Germinal center (tissue), 1 donor: ENCODE data around the gene ADAM19.

Experiments
- DNase-seq: peaks from one replicate; pipeline ENCODE4 v3.0.0; 2012; ENCODE audit warnings: mixed read lengths, low spot score

The ADAM19 gene

DNA sequence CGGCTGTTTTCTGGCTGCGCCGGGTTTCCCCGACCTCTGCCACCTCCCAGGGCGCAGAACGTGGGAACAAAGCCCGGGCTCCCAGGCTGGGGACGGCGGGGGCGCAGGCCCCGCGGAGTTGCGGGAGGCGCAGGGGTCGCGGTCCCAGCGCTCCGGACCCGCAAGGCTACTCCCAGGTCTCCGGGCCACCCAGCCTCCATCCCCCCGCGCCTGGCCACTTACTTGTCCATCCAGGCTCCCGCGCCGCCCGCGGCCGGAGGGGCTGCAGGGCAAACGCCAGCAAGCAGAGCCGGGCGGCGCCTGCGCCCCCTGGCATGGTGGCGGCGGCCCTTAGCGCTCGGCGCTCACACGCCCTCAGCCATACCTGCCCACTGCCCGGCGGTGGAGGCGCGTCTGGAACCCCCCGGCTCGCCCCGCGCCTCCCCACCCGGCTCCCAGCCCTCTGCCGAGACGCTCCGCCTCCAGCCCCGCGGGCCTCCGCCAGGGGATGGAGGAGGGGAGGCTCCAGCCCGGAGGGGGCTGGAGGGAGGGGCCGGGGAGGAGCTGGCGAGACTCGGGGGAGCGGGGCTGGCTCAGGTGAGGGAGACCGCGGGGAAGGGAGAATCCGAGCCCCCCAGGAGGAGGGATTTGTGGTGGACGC is at the start of gene ADAM19:
TSS of gene ADAM19 (minus strand) at position 395 of the 640 bp plus-strand sequence. CDS start at position 316, 79 bp downstream.
- DNase-seq = peak; percentile 81

DNA sequence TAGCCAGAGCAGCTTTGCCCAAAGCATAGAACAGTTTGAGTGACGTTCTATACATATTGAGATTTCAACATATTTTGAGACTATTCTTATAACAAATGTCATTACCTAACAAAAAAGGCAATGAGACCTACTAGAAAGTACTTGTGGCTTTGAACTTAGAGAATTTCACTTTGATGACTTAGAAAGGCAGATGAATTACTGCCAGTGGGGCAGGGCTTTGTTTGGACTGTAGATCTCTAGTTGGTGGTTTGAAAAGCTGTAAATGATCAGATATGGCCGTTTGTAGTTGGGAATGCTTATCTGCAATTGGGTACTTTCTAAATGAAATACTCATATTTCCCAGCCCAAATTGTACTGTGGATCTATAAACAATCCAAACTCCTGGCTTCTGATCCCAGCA is 48.6 kb upstream of the ADAM19 start:
- no peak for DNase-seq

DNA sequence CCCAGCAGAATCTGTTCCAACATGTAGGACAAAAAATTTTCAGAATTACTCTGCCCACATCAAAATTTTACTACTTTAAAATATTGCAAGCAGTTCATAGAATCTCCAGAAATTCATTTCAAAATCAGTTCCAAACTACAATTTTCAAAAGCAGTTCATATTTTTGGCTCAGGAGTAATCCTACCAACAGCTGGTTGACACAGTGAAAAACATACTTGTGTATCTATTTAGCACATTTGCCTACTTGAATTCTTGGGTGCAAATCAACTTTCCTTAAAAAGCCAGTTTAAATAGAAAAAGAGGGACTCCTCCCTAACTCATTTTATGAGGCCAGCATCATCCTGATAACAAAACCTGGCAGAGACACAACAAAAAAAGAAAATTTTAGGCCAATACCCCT is 45.2 kb upstream of the ADAM19 start:
- DNase-seq = no peak

DNA sequence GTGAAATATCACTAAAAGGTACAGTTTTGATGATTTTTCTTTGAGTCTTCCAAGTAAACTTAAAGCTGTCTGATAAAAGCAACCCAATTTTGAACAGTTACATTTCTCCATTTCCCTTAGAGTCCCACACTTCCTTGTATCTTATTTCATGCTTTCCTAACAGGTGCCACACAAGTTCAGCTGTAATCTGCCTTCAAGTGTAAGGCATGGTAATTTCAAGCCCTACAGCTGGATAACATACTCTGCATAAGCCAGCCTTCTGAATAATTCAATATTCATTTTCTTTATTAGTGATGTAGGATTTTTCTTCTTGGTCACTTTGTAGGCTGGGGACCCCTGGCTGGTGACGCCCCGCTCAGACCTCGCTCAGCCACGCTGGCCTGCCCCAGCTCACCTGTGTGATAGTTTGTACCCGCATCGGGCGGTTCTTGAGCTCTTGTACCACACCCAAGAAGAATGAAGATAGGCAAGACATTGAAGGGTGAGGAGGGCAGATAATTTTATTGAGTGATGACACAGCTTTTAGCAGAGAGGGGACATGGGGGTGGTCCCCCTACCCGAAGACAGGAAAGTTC is 42.7 kb upstream of the ADAM19 start:
- no peak for DNase-seq

DNA sequence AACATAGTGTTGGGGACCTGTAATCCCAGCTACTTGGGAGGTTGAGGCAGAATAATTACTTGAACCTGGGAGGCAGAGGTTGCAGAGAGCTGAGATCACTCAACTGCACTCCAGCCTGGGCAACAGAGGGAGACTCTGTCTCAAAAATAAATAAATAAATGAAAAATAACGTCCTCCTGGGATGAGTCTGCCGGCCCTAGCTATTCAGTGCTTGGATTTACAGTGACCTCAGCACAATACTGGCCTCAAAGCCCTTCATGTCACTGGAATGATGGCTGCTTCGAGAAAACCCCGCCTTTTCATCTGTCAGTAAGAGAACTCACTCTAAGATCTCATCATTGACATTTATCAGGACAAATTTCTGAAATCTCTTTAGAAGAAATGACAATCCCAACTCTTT is 41.2 kb upstream of the ADAM19 start:
- no peak for DNase-seq

- no peak for DNase-seq
Measured at GRCh38 chr5:157613385-157614245, 38.0 kb upstream of the ADAM19 start.

DNA sequence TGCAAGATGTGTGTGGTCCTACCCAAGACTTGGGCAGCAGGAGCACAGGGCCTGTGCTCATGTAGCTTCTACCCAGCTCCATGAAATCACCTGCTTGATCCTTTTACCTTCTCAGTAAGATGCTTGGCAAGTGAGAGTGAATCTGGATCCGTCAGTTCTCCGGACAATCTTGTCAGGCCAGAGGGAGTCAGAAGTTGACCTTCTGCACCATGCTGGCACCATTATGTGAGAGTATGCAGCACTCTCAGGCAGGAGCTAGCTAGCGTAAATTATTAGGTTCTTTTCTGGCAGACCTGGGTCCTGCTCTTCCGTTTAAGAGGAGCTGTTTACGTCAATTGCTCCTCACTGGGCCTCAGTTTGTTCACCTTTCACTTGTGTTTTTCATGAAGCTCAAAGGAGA is 37.0 kb upstream of the ADAM19 start:
- no peak for DNase-seq

DNA sequence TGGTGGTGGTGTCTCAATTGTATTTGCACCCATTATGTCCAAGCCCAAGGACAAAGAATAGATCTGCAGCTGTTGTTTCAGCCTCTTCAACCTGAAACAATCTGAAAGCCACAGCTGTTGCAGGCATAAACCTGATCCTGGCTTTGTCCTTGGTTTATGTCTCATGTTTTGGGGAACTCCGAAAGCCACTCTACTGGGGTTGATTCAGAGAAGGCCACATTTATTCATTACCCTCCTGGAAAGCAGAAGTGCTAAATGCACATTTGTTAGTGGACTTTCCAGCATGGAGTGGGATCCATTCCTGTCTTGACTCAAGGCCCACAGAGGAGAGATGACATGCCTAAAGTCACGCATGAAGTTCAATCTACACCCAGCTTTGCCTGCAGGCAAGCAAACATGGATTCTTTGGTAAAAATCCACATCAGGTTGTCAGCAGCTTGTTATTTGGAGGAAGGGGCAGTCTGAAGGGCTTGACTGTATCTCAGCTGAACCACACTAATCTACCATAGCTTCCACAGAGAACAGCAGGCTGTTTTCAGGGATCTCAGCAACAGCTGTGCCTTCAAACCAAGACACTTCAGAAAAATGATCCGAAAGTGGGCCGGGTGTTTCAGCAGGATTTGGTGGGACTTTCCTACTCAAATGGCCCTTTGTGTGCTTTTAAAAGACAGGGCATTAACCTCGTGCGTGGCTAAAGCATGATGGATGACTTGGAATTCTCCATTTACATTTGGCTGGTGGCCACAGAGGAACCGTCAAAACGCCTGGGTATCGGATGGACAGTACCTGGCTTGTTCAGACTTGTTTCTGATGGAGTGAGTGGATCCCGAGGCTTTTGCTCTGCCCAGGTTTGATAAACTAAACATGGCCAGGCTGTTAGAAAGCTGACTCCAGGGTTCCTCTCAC is 36.2 kb upstream of the ADAM19 start:
- no peak for DNase-seq

GRCh38 chr5:157610990-157611389 is 35.4 kb upstream of the ADAM19 start:
- DNase-seq = no peak

DNA sequence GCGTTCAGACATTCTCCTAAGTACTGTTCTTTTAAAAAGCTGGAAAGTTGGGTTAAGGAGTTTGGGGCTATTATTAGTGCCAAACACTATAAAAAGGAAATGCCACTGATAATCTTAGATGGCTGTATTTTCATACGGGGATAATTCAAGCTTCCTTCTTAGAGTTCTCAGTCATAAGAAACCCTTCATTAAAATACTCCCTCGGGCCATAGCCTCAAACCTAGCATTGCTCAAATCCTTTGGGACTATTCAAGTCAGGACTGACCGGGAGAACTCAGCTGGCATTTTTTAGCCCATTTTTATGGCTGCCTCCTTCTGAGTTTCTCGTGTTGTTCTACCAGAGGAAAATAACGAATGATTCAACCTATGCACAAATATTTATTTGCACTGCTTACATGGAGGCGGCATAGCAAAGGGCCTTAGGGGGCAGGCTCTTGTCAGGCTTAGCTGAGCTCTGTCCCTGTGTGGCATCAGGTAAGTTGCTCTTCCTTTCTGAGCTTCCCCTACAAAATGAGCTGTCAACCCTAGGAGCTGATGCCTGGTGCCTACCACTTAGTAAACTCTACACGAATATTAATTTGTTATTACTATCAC is 33.5 kb upstream of the ADAM19 start:
- no peak for DNase-seq

GRCh38 chr5:157607371-157608161 is 32.0 kb upstream of the ADAM19 start:
- no peak for DNase-seq

GRCh38 chr5:157606046-157606445 is 30.5 kb upstream of the ADAM19 start:
- DNase-seq = no peak

DNA sequence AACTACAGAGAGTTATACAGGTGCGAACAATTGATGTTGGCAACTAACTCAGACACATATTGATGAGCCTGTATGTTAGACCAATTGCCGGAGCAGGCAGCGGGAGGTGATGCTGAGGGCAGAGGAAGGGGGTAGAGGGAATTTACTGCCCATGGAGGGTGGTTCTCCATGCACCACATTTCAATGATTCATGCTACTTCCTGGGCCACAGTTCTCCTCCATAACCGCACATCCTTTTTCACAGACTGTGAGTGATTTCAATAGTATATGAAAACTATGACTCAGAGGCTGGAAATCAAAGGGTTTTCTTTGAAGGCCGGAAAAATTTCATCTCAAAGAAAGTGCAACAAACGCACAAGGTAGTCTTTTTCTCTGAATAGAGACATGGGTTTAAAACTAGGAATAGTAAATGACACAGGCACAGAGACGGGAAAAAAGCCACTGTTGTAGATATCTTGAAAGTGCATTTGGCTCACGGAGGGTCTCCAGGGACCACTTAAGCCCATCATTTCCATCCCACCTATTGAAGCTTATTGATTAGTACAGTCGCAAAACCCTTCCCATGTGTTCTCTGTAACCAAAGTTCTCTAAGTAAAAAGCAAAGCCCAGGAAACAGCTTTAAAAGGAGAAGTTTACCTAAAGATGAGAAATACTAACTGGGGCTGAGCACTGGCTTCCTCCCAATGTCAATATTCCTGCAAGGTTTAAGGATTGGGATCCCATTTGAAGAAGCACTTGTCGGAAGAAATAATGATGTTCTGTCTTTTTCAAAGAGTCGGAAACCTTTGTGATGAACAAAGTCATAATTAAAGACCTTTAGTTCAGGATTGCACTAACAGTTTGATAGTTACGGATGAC is 28.0 kb upstream of the ADAM19 start:
- DNase-seq = peak; percentile 18

- DNase-seq = peak; percentile 57
Measured at GRCh38 chr5:157602505-157602904, 26.9 kb upstream of the ADAM19 start.

GRCh38 chr5:157600252-157600651 is 24.7 kb upstream of the ADAM19 start:
- DNase-seq = no peak

- DNase-seq = no peak
Measured at GRCh38 chr5:157599565-157599964, 24.0 kb upstream of the ADAM19 start.

DNA sequence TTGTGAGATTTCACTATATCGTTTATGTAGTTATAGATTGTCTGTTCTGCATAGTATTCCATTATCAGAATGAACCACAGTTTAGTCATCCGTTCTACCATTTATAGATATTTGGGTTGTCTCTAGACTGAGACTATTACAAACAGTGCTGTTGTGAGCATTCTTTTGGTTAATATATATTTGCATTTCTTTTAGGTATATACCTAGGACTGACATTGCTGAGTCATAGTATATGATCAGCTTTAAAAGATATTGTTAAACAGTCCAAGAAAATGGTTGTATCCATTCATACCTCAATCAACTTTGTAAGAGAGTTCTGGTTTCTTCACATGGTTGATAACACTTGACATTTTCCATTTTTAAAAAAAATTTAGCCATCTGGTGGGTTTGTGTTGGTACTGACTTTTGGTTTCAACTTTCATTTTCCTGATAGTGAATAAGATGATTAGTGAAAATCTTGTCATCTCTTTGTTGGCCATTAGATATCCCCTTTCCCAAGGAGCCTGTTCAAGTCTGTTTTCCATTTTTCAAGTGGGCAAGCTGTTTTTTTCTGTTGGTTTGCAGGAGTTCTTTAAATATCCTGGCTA is 22.9 kb upstream of the ADAM19 start:
- no peak for DNase-seq

DNA sequence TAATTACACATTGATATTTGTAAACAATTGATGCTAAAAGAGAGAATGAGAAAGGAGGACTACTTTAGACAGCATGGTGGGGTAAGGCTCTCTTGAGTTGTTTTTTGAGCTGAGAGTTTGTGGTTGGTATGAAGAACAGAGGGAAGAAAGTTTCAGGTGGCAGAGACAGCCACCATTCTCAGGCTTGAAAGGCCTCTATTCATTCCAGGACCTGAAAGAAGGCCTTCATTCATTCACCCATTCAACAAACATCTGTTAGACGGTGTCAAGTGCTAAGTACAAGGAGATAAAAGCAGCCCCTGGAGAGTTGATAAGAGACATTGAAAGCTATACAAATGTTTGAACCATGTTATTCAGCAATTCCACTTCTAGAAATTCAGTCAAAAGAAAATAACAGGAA is 21.7 kb upstream of the ADAM19 start:
- no peak for DNase-seq

DNA sequence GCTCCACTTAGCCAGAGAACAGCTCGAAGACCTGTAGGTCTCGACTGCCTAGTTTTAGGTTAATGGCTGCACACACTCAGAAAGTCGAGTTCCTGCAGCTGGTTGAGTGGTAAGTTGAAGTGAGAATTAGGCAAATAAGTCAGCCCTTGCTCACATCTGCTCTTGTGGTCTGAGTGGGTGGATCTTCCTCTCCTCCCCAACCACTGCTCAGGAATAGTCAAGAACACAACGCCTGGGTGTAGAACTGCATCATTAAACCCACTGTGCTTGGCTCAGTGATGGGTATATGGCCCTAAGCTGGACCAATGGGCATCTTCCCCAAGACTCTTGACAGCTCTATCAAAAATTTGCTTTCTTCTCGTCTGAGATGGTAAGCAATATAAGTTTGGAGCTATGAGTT is 20.9 kb upstream of the ADAM19 start:
- peak; percentile 58 for DNase-seq
